ENCODE measurements around the gene CLMN.

- TF ChIP-seq POLR2AphosphoS5 (IDR thresholded peaks at IDR 0.05; ENCODE audit: borderline replicate concordance, low read depth, low read length): no peak
- no peak for TF ChIP-seq EZH2 (IDR thresholded peaks at IDR 0.05)
Observed at GRCh38 chr14:95134304-95134933, 185.3 kb downstream of the CLMN start.
